GM19238 (cell line): ENCODE data around the gene CDH13.
A peak's percentile ranks its signal among the peaks of the same experiment; 100 is the strongest.

Experiments used
- DNase-seq: peaks from one replicate; pipeline ENCODE4 v3.0.0; 2011; ENCODE audit warnings: low spot score; ENCODE audit not compliant: insufficient read length

Gene CDH13

DNA sequence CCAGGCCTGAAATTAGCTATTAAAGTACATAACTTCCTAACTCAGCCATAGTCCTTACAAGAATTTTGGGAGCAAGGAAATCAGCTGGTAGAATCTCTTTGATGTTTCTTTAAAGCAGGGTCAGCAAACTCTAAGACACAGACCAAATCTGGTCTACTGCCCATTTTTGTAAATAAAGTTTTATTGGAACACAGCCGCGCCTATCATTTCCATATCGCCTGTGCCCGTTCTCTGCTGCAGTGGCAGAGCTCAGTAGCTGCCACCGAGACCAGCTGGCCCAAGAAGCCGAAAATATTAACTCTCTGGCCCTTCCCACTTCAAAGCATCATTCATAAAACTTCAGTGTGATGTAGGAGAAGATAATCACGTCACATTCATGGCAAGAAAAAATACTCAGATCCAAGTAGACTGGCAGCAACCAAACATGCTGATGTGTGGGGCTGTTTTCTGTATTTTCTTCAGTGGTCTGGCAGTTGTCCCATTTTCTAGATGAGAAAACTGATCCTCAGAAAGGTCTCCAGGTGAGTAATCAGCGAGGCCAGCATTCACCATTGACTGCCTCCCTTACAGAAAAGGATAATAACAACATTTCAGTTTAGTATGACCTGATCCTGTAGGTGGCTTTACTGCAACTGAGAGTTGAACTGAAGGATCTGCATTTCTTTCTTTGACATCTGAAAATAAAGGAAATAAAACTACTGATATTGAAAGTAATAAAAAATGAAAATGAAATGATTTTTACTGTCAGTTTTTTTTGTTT lies 1163.1 kb downstream of the CDH13 start:
- no peak for DNase-seq

DNA sequence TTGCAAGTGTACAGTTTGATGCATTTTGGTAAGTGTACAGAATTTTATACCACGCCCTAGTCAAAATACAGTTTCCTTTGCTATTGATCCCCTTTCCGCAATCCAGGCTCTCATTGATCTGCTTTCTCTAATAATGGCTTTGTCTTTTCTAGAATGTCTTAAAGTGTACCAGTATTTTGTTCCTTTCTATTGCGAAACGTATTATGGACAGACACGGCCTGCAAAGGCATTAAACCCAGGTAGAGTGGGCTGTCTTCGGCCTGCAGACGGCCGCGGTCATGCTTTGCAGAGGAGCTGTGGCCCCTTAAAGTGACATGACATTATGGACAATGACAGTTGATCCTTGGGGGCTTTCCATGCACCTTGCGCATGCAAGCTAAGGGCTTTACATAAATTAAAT lies 1165.1 kb downstream of the CDH13 start:
- DNase-seq: no peak

DNA sequence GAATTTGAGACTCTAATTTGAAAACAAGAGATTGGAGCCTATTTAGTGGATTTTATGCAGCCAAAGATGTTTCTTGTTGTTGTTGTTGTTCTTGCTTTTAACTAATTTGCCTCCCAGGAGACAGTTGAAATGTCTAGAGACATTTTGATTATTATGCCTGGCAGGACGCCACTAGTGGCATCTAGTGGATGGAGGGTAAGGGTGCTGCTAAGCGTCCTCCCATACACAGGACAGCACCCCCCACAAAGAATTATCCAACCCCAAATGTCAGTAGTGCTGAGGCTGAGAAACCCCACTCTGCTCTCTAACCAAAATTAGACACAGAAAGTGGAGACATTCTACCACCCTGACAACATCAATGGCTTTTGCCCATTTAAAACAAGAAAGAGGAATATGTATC lies 1165.6 kb downstream of the CDH13 start:
- DNase-seq: no peak

DNA sequence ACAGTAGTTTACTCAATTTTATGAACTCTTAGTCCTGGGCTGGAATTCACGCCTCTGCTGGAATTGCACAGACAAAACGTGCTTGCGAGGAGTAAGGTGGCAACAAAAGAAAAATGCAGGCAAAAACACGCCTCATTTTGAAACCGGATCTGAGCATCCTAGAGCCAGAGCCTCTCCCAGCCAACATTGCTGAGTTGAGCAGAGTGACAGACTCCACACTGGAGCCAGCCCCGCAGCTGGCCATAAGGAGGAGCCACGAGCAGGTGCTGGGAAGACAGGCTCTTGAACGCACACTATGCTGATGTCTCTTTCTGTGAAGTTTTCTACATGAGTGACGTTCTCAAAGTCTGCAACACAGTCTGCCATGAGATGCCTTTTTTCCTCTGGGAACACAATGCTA lies 1166.4 kb downstream of the CDH13 start:
- DNase-seq: no peak

DNA sequence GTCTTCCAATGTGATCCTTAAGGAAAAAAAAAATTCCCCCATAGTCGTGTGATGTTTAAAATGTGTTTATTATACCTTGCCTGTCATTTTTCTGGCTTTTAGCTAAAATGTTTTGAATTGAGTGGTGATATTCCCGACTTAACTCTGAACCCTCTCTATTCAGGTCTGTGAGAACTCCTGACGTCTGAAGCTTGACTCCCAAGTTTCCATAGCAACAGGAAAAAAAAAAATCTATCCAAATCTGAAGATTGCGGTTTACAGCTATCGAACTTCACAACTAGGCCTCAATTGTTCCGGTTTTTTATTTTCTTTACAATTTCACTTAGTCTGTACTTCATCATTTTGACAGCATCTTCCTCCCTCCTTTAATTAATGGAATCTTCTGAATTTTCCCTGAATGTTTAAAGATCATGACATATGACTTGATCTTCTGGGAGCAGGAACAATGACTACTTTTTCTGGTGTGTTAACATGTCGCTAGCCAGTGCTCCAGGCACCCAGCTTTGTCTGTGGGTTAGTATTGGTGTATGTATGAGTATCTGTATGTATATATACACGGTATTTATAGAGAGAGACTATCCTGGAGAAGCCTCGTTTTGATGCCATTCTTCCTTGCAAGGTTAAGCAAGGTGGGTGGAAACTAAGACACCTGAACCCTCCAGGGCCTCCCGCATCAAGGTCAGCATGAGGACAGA lies 1168.2 kb downstream of the CDH13 start:
- DNase-seq: no peak

DNA sequence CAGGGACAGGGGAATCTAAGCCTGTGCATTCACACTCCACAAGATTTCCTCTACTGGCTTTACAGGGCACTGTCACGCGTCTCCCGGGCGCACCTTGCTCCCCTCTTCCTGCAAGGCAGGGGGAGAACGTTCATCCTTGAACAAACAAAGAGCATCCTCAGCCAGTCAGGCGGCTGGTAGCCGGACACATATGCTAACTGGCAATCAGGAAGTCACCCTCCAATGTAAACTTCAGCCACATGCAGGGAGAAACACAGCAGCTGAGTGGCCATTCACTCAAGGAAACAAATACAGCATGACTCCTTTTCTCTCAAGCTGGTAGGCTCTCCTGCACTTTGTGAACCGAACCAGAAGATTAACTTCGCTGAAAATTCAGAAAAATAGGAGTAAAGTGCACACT lies 1170.2 kb downstream of the CDH13 start:
- DNase-seq: no peak

DNA sequence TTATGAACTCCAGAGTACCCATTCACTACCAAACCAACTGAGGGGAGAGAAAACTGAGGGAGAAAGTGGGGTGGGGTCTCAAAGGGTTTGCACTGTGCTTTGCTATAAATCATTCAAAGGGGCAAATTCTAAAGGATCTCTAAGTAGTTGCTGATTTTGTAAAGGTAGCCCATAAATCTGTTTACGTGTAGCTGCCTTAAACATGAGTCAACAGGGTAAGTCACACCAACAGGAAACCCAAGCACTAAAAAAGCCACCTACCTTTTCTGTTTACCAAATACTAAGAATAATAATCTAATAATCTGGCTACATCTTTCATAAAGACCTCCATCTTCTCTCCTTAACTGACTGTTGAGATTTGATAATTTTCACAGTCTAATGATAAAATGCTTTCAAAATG lies 1172.6 kb downstream of the CDH13 start:
- no peak for DNase-seq

DNA sequence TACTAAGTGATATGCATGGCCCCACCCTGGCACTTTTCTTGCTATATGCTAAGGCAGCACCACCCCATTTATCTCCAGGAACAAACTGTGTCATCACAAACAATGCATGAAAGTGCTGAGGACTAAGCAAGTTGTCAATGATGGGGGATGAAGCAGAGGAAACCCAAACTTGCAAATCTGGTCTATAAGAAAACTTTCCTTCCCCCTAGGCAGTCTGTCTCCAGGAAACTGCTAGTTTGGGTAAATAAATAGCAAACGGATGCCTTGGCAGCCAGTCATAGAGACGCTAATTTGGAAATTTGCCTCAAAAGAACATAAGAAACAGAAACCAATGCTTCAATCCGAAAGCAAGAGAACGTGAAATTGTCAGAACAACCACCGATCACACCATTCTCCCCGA lies 1175.4 kb downstream of the CDH13 start:
- peak; percentile 19 for DNase-seq

DNA sequence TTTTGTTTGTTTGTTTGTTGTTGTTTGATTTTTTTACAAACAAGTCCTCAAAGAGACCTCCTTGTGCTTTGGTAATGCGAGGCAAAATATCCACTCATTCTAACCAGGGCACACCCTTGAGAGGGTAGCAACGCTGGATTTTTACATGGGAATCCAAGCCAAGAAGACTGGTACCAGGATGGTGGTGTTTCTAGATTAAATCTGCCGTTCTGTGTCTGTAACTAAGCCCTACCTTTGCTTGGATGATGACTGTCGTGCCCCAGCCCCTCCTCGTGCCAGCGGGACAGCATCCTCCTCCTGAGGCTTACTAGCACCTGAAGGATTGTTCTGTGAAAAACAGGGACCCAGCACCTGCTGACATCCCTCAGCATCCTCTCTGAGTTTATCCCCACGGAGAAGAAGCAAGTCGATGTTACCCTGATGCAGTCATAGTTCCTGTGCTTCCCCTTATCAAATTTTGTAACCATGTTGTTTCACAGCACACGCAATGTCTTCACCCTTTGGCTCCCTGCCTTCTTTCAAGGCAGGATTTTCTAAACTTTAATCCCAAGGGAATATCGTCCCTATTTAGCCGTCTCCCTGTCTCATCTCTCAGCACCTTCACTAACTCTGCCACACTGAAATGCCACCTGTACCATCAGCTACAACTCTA lies 1175.9 kb downstream of the CDH13 start:
- DNase-seq: no peak

DNA sequence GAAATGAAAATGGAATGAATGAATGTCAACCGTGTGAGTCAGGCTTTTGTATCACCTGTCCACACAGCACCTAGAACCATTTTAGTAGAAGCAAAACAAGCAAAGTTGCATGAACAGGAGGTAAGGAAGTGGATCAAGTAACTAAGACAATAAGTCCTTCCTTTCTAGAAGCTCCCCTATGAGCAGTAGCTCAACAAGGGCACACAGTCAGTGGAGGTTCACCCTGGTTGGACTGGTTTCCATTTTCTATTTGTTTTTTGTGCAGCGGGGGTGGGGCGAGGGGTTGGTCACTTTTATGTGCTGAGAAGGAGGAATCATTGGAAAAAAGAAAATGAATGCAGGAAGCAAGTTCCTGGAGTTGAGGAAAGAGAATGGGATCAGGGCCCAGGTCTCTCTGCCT lies 1177.0 kb downstream of the CDH13 start:
- DNase-seq: no peak

DNA sequence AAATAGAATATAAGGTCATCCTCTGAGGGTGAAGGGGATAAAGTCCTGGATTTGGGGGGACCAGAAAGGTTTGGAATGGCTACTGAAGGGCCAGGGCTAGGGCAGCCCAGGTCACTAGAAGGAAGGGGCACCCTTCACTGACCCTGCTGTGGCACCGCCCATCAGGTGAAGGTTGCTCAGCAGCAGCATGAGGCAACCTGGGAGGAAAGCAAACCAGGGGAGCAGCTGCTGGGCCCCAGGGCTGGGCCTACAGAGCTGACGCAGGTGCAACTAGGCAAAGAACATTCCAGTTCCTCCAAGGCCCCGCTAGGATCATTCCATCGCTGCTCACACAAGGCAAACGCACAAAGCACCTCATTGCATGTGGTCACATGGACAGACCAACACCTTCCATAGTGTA lies 1177.6 kb downstream of the CDH13 start:
- no peak for DNase-seq

DNA sequence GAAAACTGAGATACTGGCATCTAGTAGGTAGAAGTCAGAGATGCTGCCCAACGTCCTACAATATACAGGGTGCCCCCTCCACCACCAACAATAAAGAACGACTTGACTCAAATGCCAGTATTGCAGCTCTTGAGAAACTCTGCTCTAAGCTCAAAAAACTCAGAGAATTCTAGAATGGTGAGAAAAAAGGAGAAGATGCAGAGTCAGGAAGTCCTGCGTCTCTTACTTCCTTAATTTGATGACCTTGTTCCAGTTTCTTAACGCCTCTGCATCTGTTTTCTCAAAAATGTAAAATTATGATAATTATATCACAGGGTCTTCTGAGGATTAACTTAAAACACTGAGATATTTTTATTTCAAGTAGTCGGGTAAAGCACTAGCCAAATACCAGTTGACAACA lies 1179.3 kb downstream of the CDH13 start:
- no peak for DNase-seq

DNA sequence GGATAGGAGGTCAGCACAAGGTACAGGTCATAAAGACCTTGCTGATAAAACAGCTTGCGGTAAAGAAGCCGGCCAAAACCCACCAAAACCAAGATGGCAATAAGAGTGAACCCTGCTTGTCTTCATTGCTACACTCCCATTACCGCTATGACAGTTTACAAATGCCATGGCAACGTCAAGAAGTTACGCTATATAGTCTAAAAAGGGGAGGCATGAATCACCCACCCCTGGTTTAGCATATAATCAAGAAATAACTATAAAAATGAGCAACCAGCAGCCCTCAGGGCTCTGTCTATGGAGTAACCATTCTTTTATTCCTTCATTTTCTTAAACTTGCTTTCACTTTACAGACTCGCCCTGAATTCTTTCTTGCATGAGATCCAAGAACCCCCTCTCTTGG lies 1180.0 kb downstream of the CDH13 start:
- no peak for DNase-seq

DNA sequence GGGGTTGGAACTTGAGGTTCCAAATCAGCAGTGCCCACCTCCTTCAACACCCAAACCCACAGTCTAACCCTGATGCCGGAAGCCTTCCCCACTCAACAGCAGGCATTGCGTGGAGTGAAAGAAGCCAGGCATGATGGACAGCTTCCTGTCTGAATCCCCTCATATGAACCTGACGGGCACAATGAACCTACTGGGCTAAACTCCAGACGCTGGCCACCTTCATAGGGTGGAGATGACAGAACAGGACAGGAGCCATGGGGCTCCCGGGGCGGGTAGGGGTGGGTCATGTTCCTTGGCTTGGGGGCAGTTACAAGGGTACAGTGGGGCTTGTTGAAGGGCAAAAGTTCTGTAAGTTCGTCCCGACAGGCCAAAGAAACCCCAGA lies 1180.5 kb downstream of the CDH13 start:
- DNase-seq: no peak

DNA sequence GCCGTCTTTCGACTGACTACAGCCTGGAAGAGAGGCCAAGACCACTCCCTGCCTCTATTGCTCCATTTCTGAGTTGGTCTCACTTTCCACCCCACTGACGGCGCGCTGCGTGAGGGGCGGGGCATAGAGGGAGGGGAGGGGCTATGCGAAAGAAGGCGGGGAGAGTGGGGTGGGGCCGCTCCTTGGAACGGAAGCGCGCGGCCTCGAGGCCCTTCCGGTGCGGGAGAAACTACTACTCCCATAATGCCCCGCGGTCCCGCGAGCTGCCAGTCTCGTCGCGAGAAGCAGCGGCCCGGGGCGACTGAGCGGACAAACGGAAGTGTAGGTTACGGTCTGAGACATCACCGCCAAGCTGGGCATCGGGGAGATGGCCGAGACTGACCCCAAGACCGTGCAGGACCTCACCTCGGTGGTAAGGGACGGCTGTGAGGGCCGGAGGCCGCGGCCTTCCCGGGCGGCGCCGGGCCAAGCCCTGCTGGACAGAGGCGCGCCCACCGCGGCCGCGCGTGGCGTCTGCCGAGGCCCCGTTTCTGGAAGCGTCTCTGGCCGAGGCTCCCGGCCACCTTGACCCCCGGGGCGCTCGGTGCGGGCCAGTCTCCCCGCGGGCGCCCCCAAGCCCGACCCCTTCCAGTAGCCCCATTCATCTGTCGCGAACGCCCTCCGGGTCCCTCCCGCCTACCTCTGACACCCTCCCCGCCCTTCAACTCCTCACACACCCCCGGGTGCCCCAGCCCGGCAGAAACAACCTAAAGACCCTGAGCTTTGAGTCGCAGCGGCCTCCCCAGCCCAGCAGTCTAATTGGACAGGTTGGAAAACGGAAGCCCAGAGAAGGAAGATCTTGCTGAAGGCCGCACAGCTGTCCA lies 1181.2 kb downstream of the CDH13 start, which contains the start of gene HSBP1:
HSBP1 (plus strand) TSS at position 269 of the 863 bp plus-strand sequence; CDS start at position 368, 99 bp downstream.
- DNase-seq: peak; percentile 96

DNA sequence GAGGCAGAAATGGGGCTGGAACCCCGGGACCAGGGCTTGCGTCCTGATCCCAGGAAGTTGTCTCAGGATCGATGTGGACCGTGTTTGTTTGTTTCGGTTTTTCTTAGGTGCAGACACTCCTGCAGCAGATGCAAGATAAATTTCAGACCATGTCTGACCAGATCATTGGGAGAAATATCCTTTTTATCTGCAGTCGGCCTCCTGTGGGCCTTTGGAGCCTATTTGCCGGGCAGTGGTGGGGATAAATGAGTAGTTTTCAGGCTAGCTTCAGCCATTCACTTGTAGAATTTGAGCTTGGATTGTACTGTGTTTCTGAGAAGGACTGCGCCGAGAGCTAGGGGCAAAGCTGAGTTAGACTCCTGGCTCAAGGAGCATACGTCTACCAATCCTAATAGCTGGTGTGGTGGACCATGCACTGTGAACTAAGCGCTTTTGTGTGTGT lies 1181.8 kb downstream of the CDH13 start:
- no peak for DNase-seq

DNA sequence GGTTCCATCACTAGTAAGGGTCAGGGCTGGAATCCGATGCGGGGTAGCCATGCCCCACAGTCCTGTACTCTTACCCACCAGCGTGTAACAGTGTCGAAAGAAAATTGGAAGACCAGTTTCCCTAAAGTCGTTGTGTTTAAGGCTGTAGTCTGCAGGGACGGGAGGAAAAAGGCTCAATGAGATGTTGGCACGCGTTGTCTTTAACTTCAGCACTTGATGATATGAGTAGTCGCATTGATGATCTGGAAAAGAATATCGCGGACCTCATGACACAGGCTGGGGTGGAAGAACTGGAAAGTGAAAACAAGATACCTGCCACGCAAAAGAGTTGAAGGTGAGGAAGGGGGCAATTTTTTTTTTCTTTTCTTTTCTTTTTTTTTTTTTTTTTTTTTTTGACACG lies 1182.3 kb downstream of the CDH13 start:
- DNase-seq: no peak

DNA sequence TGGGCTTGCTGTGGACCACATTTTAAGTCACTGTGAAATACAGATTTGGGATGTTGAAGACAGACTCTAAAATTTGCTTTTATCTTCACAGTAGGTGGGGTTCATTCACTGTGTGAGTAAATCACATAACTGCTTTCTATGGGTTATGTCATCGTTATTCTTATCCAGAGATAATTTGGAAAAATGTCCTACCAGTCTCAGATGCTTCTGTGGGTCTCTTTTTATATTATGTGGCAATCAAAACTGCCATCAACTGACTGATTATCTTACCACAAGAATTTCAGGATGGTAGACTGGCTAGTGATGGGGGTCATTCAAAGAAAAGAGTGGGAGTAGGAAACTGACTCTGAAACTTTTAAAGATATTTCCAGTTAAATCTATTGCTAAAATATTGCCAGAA lies 1184.1 kb downstream of the CDH13 start:
- no peak for DNase-seq

DNA sequence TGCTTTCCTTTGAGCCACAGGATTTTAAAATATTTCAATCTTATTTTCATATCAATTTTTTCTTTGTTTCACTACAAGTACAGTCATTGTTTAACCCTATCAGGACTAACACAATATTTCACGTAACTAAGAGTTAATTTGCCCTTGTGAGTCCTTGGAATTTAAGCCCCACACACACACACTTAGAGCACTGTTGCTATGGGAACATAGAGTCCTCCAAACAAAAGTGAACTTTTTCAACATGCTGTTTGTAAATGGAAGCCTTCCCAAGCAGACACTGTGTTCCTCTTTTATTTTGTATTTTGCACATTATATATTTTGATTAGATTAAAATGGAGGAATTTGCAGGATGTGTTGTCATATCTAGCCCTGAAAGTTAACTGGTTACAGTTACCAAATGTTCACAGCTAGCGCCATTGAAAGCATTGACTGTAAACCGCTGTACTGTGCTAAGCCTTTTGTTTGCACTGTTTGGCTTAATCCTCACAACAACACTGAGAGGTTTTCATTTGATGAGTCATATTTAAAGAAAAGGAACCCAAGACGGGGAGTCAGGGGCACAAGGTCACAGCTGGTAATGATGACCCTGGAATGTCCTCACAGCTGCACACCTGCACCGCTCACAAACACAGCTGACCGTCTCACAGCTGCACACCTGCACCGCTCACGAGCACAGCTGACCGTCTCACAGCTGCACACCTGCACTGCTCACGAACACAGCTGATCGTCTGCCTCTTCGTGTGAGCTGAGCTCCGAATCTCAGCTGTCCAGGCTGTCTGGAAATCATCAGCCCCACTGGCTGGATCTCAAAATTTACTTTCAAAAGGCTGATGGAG lies 1187.3 kb downstream of the CDH13 start:
- no peak for DNase-seq

DNA sequence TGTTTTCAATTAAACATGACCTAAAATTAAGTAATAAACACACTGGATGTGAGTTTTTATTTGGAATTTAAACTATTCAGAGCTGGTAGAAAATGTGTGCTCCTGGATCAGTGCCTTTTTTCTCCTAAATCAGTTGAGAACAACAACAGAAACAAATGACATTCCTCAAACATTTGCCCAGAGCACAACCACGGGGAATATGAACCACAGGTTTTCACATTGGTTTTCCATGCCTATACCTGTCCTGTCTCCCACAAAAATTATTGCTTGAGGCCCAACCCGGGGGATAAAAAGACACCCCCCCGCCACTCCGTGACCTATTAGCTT lies 1187.9 kb downstream of the CDH13 start:
- DNase-seq: no peak

DNA sequence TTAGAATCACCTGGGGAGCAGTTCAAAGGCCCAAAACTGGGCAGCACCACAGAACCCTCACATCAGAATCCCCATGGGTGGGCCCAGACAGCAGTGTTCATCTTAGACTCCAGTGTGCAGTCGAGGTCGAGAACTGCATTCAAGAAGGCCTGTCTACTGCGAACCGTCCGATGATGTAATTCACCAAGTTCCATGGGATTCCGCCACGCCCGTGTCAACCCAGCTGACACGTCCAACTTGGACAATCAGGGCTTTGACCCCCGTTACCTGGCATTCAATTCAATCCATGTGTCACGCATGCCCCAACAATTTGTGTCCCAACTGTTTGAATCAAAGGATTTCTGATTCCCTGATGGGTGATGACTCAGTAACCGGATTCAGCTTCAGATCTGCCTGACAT lies 1190.3 kb downstream of the CDH13 start:
- DNase-seq: no peak
